ENCODE measurements around the gene APBA1. TPM values are rescaled to one million over a fixed set of nuclear protein-coding genes. Genes with fewer than 3 reads are reported as not detected.

The APBA1 gene
- total RNA-seq, 1 experiment from 2014 or later, result 1.8 TPM

- H3K18ac ChIP-seq (ENCODE audit: insufficient read length, low read depth, low read length), result no peak overlapping the region
- H4K8ac ChIP-seq (replicated peaks; ENCODE audit: insufficient read length, low read depth, low read length), result no peak overlapping the region
- no peaks in the 10 kb centered on the region for H4K20me1 ChIP-seq (ENCODE audit: control insufficient read depth, insufficient read depth, insufficient read length)
- H3K56ac ChIP-seq (ENCODE audit: insufficient read length, low read depth, low read length), result no peak overlapping the region
- no peak overlapping the region for H3K9ac ChIP-seq (ENCODE audit: extremely low read depth, insufficient read length, low read length)
- no peak overlapping the region for H2AFZ ChIP-seq (ENCODE audit: low read length)
- no peak overlapping the region for H2BK12ac ChIP-seq (ENCODE audit: insufficient read length, low read depth, low read length)
- no peak overlapping the region for H3T11ph ChIP-seq (ENCODE audit: low read length)
- no peak overlapping the region for H2BK5ac ChIP-seq (ENCODE audit: insufficient read length, low read length)
- H3K79me2 ChIP-seq (ENCODE audit: insufficient read depth, low read length), result no peaks in the 10 kb centered on the region
- H3K4me3 Mint-ChIP-seq, result no peak overlapping the region
- H2BK20ac ChIP-seq (ENCODE audit: low read depth, low read length, poor library complexity, severe bottlenecking), result no peak overlapping the region
- H3K4me2 ChIP-seq (ENCODE audit: insufficient read depth, insufficient read length, low read length), result no peak overlapping the region
- H3K9me3 Mint-ChIP-seq, result peaks cover 0 to 4% of the 10 kb centered on the region in 2 experiments; a peak in 1 of 5 replicates
- WGBS (ENCODE audit: extremely low coverage, insufficient read length, low lambda C conversion rate), result no CpG with 5 or more reads among the region's 1 CpG
- DNase-seq, result no peak
- no peak overlapping the region for H3K14ac ChIP-seq (ENCODE audit: insufficient read depth, low read length)
- H2AK5ac ChIP-seq (ENCODE audit: insufficient read length, low read length), result no peak overlapping the region
- TF ChIP-seq CTCF (conservative IDR thresholded peaks at IDR 0.05), result no peak
- H3K27me3 Mint-ChIP-seq (ENCODE audit: low read depth), result peaks cover 1% of the 10 kb centered on the region; the same call in 1 of the 2 replicates
- H3K4me1 Mint-ChIP-seq, result peaks cover 15 to 16% of the 10 kb centered on the region in 2 experiments
- H3K4me1 ChIP-seq (ENCODE audit: insufficient read depth, low read length), result no peaks in the 10 kb centered on the region
- no peak overlapping the region for H2BK120ac ChIP-seq (ENCODE audit: low read depth, low read length, poor library complexity, severe bottlenecking)
- H3K27ac Mint-ChIP-seq, result no peak overlapping the region
- peaks cover 0 to 4% (median 0%) of the 10 kb centered on the region in 3 experiments; a peak in 1 of 7 replicates for H3K36me3 Mint-ChIP-seq (ENCODE audit: insufficient read depth in 1 of 3, low read depth in 3 of 3)
- H3K79me1 ChIP-seq (ENCODE audit: insufficient read depth, low read depth, low read length, poor library complexity, severe bottlenecking), result no peaks in the 10 kb centered on the region
- no peak overlapping the region for H3K4ac ChIP-seq (ENCODE audit: low read depth, low read length)
- no peak overlapping the region for H3K23ac ChIP-seq (ENCODE audit: insufficient read length, low read depth, low read length)
- H2BK15ac ChIP-seq (ENCODE audit: low read depth, low read length), result no peak overlapping the region
- no peaks in the 10 kb centered on the region for H3K9me3 ChIP-seq (ENCODE audit: control insufficient read depth, low read depth, low read length)
- no peak overlapping the region for H4K91ac ChIP-seq (ENCODE audit: insufficient read length, low read depth, low read length)
- H3K23me2 ChIP-seq (ENCODE audit: insufficient read length, low read depth, low read length, poor library complexity, severe bottlenecking), result no peaks in the 10 kb centered on the region
- H3K27me3 ChIP-seq (ENCODE audit: insufficient read depth, low read length), result no peaks in the 10 kb centered on the region
- H4K5ac ChIP-seq (ENCODE audit: insufficient read length, low read depth, low read length), result no peak overlapping the region
- no peak overlapping the region for H3K27ac ChIP-seq (ENCODE audit: insufficient read length, low read depth, low read length)
Measured at GRCh38 chr9:69504058-69504457, 168.1 kb downstream of the APBA1 start.

All from H9 (cell line).